HepG2 (cell line): ENCODE data around the gene TMOD2. TPM values are rescaled to one million over a fixed set of nuclear protein-coding genes. Genes with fewer than 3 reads are reported as not detected.

Source experiments
- CHCHD3 ChIP-seq: sonication (generic); formaldehyde crosslinking; IDR thresholded peaks from 2 replicates; pipeline ENCODE4 v1.8.0; 2022; ENCODE audit warnings: mild to moderate bottlenecking, missing genetic modification reagents, moderate library complexity
- EED ChIP-seq: sonication (generic); formaldehyde crosslinking; IDR thresholded peaks from 2 replicates; pipeline ENCODE4 v1.5.0; 2020; ENCODE audit warnings: mild to moderate bottlenecking, missing genetic modification reagents
- FOXJ3 ChIP-seq: sonication (generic); formaldehyde crosslinking; IDR thresholded peaks from 2 replicates; pipeline ENCODE4 v1.4.0; 2020; ENCODE audit warnings: missing genetic modification reagents, mild to moderate bottlenecking, borderline replicate concordance
- HNRNPK ChIP-seq: fragments of 200-400 bp; formaldehyde crosslinking; IDR thresholded peaks from 2 replicates; pipeline ENCODE4 v1.6.1; 2018; ENCODE audit warnings: low read length, low read depth, moderate library complexity, mild to moderate bottlenecking; ENCODE audit not compliant: poor library complexity, severe bottlenecking
- HOXD1 ChIP-seq: sonication (generic); formaldehyde crosslinking; IDR thresholded peaks from 2 replicates; pipeline ENCODE4 v1.5.0; 2020; ENCODE audit warnings: missing genetic modification reagents
- JDP2 ChIP-seq: sonication (generic); formaldehyde crosslinking; IDR thresholded peaks from 2 replicates; pipeline ENCODE4 v1.8.1; 2022; ENCODE audit warnings: missing genetic modification reagents, borderline replicate concordance
- MEIS1 ChIP-seq: sonication (generic); formaldehyde crosslinking; IDR thresholded peaks from 2 replicates; pipeline ENCODE4 v1.9.0; 2021; ENCODE audit warnings: mild to moderate bottlenecking, missing genetic modification reagents, moderate library complexity, borderline replicate concordance
- NFIC ChIP-seq: IDR thresholded peaks from 2 replicates; pipeline ENCODE4 v1.6.1; 2012; ENCODE audit warnings: mild to moderate bottlenecking, low read length, inconsistent platforms
- SRY ChIP-seq: sonication (generic); formaldehyde crosslinking; IDR thresholded peaks from 2 replicates; pipeline ENCODE4 v1.8.0; 2022; ENCODE audit warnings: mild to moderate bottlenecking, missing genetic modification reagents
- XRCC5 ChIP-seq: fragments of 200-400 bp; formaldehyde crosslinking; optimal IDR thresholded peaks from 2 replicates; pipeline ENCODE3; 2017; ENCODE audit warnings: mild to moderate bottlenecking, low read length
- ZFP1 ChIP-seq: IDR thresholded peaks from 2 replicates; pipeline ENCODE4 v1.6.1; 2016
- ZNF138 ChIP-seq: sonication (generic); formaldehyde crosslinking; IDR thresholded peaks from 2 replicates; pipeline ENCODE4 v1.5.0; 2020; ENCODE audit warnings: mild to moderate bottlenecking, low read depth, missing genetic modification reagents
- ZNF253 ChIP-seq: sonication (generic); formaldehyde crosslinking; IDR thresholded peaks from 2 replicates; pipeline ENCODE4 v1.8.0; 2022; ENCODE audit warnings: mild to moderate bottlenecking, missing genetic modification reagents, borderline replicate concordance
- ZNF724P ChIP-seq: sonication (generic); formaldehyde crosslinking; IDR thresholded peaks from 2 replicates; pipeline ENCODE4 v1.8.0; 2022; ENCODE audit warnings: missing genetic modification reagents, borderline replicate concordance
- polyA plus RNA-seq, 8 experiments: library from polyadenylated mRNA; depleted of rRNA in 3 of 8; stranded (reverse) in 7 of 8; unstranded in 1 of 8; fragments of >200 nt; fragmentation: Illumina TruSeq in 4 of 8; extraction: Trizol in 4 of 8; gene quantifications; 2 replicates each; pipeline versions ENCODE4 v1.2.1 to v1.2.3, GENCODE V29; 2011 to 2016; ENCODE audit warnings: low read depth in 4 of 8, missing spikeins in 1 of 8, mixed read lengths in 1 of 8; ENCODE audit not compliant: insufficient read depth in 1 of 8
- total RNA-seq, 5 experiments: library from RNA; depleted of rRNA; stranded (reverse); fragments of >200 nt; fragmentation: Illumina TruSeq; extraction: Trizol; gene quantifications; 2 replicates each; pipeline ENCODE4 v1.2.3, GENCODE V29; 2016; ENCODE audit warnings: low read depth in 1 of 5
- TF ChIP-seq, protein P1 (sequence below): sonication (generic); formaldehyde crosslinking; IDR thresholded peaks from 2 replicates; pipeline ENCODE4 v1.5.0; 2020; ENCODE audit warnings: missing genetic modification reagents, mild to moderate bottlenecking, borderline replicate concordance
- TF ChIP-seq, protein P2 (sequence below): sonication (generic); formaldehyde crosslinking; IDR thresholded peaks from 2 replicates; pipeline ENCODE4 v1.4.0; 2020; ENCODE audit warnings: mild to moderate bottlenecking, missing genetic modification reagents
- TF ChIP-seq, protein P3 (sequence below): sonication (generic); formaldehyde crosslinking; IDR thresholded peaks from 2 replicates; pipeline ENCODE4 v1.8.0; 2023; ENCODE audit warnings: mild to moderate bottlenecking, missing genetic modification reagents
- TF ChIP-seq, protein P4 (sequence below): sonication (generic); formaldehyde crosslinking; IDR thresholded peaks from 2 replicates; pipeline ENCODE4 v1.8.1; 2023; ENCODE audit warnings: mild to moderate bottlenecking, missing genetic modification reagents
- TF ChIP-seq, protein P5 (sequence below): sonication (generic); formaldehyde crosslinking; IDR thresholded peaks from 2 replicates; pipeline ENCODE4 v1.4.0; 2020; ENCODE audit warnings: missing genetic modification reagents
- TF ChIP-seq, protein P6 (sequence below): sonication (generic); formaldehyde crosslinking; conservative IDR thresholded peaks from 2 replicates; pipeline ENCODE4 v1.4.0; 2020; ENCODE audit warnings: missing genetic modification reagents

TMOD2 gene
- total and polyA plus RNA-seq, 2 of the 13 experiments (the other 11 are each of a cell fraction or from before 2014, with no cell fraction given), result 0.01 to 0.02 TPM

DNA sequence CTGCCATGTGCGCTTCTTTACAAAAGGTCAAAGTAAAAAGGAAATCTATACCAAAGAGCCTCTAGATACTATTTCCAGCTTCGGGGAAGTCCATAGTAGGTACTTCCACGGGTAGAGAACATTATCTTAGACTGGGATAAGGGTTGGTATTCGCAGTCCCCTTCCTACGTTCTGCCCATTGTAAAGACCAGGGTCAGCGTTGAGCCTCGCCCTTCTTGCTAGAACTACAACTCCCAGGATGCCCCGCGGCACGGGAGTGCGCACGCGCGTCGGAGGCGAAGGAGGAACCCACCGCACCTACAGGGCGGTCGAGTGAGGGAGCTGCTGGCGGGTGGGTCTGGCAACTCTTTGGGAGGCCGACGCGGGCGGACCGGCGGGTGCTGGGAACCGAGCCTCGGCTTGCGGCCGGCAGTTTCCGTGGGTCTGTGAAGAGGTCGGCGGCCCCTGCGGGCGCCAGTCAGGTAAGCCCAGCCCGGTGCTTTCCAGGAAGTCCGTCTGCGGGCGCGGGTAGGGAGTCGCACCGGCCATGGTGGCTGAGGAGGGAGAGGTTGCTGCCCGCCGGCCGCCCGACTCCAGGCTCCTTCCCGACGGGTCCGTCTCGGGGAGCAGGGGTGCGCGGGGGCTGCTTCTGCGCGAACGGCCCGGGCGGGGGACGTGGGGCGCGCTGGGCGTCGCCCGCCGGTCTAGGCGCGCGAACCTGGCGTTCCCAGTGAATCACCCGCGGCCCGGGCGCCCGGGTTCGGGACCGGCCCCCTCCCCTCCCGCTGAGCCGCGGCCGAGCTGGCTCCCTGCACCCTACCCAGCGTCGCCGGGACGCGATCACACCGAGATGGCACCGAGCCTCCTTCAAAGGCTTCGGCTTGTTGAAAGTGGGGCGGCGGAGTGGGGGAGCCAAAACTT is 78.2 kb downstream of the TMOD2 start, which contains the start of gene TMOD3 (continued):
- TF ChIP-seq, protein P1, sequence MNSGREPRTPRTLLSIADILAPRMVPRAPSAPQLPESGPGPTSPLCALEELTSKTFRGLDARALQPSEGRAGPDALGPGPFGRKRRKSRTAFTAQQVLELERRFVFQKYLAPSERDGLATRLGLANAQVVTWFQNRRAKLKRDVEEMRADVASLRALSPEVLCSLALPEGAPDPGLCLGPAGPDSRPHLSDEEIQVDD (CRISPR knock-in tag), result peak; percentile 18; the same call in 1 of the 2 replicates
- no peak for TF ChIP-seq JDP2 (CRISPR knock-in tag)
- TF ChIP-seq, protein P2, sequence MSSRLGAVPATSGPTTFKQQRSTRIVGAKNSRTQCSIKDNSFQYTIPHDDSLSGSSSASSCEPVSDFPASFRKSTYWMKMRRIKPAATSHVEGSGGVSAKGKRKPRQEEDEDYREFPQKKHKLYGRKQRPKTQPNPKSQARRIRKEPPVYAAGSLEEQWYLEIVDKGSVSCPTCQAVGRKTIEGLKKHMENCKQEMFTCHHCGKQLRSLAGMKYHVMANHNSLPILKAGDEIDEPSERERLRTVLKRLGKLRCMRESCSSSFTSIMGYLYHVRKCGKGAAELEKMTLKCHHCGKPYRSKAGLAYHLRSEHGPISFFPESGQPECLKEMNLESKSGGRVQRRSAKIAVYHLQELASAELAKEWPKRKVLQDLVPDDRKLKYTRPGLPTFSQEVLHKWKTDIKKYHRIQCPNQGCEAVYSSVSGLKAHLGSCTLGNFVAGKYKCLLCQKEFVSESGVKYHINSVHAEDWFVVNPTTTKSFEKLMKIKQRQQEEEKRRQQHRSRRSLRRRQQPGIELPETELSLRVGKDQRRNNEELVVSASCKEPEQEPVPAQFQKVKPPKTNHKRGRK (CRISPR knock-in tag), result no peak
- TF ChIP-seq, protein P3, sequence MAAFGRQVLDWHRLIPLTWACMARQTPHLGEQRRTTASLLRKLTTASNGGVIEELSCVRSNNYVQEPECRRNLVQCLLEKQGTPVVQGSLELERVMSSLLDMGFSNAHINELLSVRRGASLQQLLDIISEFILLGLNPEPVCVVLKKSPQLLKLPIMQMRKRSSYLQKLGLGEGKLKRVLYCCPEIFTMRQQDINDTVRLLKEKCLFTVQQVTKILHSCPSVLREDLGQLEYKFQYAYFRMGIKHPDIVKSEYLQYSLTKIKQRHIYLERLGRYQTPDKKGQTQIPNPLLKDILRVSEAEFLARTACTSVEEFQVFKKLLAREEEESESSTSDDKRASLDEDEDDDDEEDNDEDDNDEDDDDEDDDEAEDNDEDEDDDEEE (CRISPR knock-in tag), result no peak
- TF ChIP-seq MEIS1 (CRISPR knock-in tag), result no peak; the same call in 1 of the 2 replicates
- 0 out of 2 replicates have a peak, but pooled peaks have one; percentile 48 for TF ChIP-seq ZNF138 (CRISPR knock-in tag)
- no peak for TF ChIP-seq ZNF724P
- no peak for TF ChIP-seq NFIC
- TF ChIP-seq XRCC5, result peak; percentile 53
- no peak for TF ChIP-seq FOXJ3 (CRISPR knock-in tag)
- TF ChIP-seq, protein P4, sequence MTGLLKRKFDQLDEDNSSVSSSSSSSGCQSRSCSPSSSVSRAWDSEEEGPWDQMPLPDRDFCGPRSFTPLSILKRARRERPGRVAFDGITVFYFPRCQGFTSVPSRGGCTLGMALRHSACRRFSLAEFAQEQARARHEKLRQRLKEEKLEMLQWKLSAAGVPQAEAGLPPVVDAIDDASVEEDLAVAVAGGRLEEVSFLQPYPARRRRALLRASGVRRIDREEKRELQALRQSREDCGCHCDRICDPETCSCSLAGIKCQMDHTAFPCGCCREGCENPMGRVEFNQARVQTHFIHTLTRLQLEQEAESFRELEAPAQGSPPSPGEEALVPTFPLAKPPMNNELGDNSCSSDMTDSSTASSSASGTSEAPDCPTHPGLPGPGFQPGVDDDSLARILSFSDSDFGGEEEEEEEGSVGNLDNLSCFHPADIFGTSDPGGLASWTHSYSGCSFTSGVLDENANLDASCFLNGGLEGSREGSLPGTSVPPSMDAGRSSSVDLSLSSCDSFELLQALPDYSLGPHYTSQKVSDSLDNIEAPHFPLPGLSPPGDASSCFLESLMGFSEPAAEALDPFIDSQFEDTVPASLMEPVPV (CRISPR knock-in tag), result no peak; the same call in 1 of the 2 replicates
- TF ChIP-seq SRY (CRISPR knock-in tag), result peak; percentile 67
- no peak for TF ChIP-seq HOXD1
- no peak for TF ChIP-seq ZFP1 (CRISPR knock-in tag)
- TF ChIP-seq, protein P5, sequence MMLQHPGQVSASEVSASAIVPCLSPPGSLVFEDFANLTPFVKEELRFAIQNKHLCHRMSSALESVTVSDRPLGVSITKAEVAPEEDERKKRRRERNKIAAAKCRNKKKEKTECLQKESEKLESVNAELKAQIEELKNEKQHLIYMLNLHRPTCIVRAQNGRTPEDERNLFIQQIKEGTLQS, result no peak
- no peak; the same call in 1 of the 2 replicates for TF ChIP-seq EED (CRISPR knock-in tag)
- TF ChIP-seq, protein P6, sequence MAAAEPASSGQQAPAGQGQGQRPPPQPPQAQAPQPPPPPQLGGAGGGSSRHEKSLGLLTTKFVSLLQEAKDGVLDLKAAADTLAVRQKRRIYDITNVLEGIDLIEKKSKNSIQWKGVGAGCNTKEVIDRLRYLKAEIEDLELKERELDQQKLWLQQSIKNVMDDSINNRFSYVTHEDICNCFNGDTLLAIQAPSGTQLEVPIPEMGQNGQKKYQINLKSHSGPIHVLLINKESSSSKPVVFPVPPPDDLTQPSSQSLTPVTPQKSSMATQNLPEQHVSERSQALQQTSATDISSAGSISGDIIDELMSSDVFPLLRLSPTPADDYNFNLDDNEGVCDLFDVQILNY (CRISPR knock-in tag), result no peak
- no peak for TF ChIP-seq CHCHD3 (CRISPR knock-in tag)
- TF ChIP-seq HNRNPK, result peak; percentile 34
- no peak for TF ChIP-seq ZNF253
